ENCODE results near the gene METTL9. TPM values are rescaled to one million over a fixed set of nuclear protein-coding genes. Genes with fewer than 3 reads are reported as not detected.
"Not testable (repeated sequence)": the region's sequence is repeated elsewhere in the genome, so short reads cannot be mapped to it uniquely, and the experiment has no call there.

METTL9 gene
- polyA plus RNA-seq, 1 donor = 150 TPM

DNA sequence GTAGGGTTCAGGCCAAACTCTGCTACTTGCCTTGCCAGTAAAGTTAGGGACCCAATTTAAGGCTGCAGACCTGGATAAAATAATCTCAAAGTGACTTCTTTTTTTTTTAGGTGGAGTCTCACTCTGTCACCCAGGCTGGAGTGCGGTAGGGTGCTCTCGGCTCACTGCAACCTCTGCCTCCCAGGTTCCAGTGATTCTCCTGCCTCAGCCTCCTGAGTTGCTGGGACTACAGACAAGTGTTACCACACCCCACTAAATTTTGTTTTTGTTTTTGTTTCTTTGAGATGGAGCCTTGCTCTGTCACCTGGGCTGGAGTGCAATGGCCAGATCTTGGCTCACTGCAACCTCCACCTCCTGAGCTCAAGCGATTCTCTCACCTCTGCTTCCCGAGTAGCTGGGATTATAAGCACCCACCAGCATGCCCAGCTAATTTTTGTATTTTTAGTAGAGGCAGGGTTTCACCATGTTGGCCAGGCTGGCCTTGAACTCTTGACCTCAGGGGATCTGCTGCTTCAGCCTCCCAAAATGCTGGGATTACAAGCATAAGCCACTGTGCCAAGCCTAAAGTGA, 43.3 kb upstream of the METTL9 start:
- H3K27me3 ChIP-seq (ENCODE audit: control insufficient read depth, insufficient read depth, low read length); H3K4me1 ChIP-seq (ENCODE audit: control insufficient read depth, insufficient read depth, low read length); H3K4me3 ChIP-seq (ENCODE audit: low read length); DNase-seq; H3K36me3 ChIP-seq (ENCODE audit: control insufficient read depth, insufficient read depth, low read length); H3K27ac ChIP-seq (ENCODE audit: low read length); H3K9me3 ChIP-seq (ENCODE audit: control insufficient read depth, low read depth, low read length): not testable (repeated sequence)
- WGBS (ENCODE audit: insufficient coverage, low lambda C conversion rate) = no CpG with 5 or more reads among the region's 4 CpGs

DNA sequence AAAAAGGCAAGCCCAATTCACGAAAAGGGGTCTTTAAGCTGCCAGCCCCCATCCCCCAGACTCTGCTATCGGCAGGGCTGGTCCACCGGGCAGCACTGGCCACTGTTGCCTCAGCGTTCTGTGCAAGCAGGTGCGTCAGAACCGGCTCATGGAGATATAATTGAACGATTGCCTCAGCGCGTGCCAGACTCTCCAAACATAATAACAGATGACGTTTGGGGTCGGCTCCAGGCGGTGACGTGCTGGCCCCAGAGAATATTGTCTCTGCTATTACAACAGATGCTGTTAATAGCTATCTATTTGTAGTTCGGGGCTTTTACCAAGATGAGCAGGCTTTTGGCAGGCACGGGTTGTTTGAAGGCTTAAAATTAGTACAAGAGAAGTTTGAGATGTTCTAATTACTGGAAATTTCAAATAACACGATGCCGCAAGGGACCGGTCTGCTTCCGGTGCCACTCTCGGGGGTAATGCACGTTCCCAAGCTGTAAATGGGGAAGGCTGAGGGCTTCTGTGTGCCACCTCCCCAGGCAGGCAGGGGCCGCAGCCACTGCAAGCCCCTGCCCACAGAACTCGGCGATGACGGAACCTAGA, 42.6 kb upstream of the METTL9 start:
- H3K4me3 ChIP-seq (ENCODE audit: low read length); H3K36me3 ChIP-seq (ENCODE audit: control insufficient read depth, insufficient read depth, low read length); DNase-seq; H3K27ac ChIP-seq (ENCODE audit: low read length); H3K4me1 ChIP-seq (ENCODE audit: control insufficient read depth, insufficient read depth, low read length); H3K27me3 ChIP-seq (ENCODE audit: control insufficient read depth, insufficient read depth, low read length); H3K9me3 ChIP-seq (ENCODE audit: control insufficient read depth, low read depth, low read length): not testable (repeated sequence)
- WGBS (ENCODE audit: insufficient coverage, low lambda C conversion rate) = no CpG with 5 or more reads among the region's 25 CpGs

DNA sequence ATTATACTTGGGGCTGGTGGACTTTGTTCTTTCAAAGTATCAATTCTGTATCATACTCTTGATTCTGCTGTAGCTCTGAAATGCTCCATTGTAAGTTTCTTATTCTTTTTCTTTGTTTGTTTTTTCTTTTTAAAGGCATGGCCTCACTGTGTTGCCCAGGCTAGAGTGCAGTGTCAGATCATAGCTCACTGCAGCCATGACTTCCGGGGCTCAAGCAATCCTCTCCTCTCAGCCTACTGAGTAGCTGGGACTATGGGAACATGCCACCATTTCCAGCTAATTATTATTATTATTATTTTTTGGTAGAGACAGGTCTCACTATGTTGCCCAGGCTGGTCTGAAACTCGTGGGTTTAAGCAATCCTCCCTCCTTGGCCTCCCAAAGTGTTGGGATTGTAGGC, 38.9 kb upstream of the METTL9 start:
- Histone ChIP-seq H3K4me1 (ENCODE audit: control insufficient read depth, insufficient read depth, low read length) (peaks cover 2% of the 10 kb centered on the region), H3K36me3 (ENCODE audit: control insufficient read depth, insufficient read depth, low read length) (no peaks in the 10 kb centered on the region), H3K4me3 (ENCODE audit: low read length) (no peak overlapping the region), H3K9me3 (ENCODE audit: control insufficient read depth, low read depth, low read length) (no peaks in the 10 kb centered on the region), H3K27me3 (ENCODE audit: control insufficient read depth, insufficient read depth, low read length) (peaks cover 7% of the 10 kb centered on the region), H3K27ac (ENCODE audit: low read length) (no peak overlapping the region)
- no peak for DNase-seq
- 80% methylated on average over 1 of the region's 2 CpGs for WGBS (ENCODE audit: insufficient coverage, low lambda C conversion rate)

DNA sequence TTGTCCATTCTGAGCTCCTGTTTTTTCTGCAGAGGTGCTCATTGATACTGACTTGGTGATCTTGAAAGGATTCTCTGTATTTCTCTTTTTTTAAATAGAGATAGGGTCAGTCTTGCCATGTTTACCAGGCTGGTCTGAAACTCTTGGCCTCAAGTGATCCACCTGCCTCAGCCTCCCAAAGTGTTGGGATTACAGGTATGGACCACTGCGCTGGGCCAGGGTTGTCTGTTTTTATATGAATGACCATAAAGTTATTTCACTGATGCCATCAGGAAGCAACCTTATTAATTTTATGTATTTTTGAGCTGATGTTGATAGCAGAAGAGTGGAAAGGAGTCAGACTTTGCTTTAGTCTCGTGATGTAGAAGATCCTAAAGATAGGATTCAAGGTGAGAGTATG, 35.7 kb upstream of the METTL9 start:
- Histone ChIP-seq H3K4me1 (ENCODE audit: control insufficient read depth, insufficient read depth, low read length) (peaks cover 14% of the 10 kb centered on the region), H3K36me3 (ENCODE audit: control insufficient read depth, insufficient read depth, low read length) (no peaks in the 10 kb centered on the region), H3K27ac (ENCODE audit: low read length) (no peak overlapping the region), H3K9me3 (ENCODE audit: control insufficient read depth, low read depth, low read length) (no peaks in the 10 kb centered on the region), H3K27me3 (ENCODE audit: control insufficient read depth, insufficient read depth, low read length) (no peaks in the 10 kb centered on the region), H3K4me3 (ENCODE audit: low read length) (no peak overlapping the region)
- WGBS (ENCODE audit: insufficient coverage, low lambda C conversion rate) = no CpG with 5 or more reads among the region's 2 CpGs
- DNase-seq = no peak

GRCh38 chr16:21564367-21564766, 35.0 kb upstream of the METTL9 start:
- H3K4me1 ChIP-seq (ENCODE audit: control insufficient read depth, insufficient read depth, low read length) = peaks cover 14% of the 10 kb centered on the region
- H3K9me3 ChIP-seq (ENCODE audit: control insufficient read depth, low read depth, low read length); H3K36me3 ChIP-seq (ENCODE audit: control insufficient read depth, insufficient read depth, low read length); H3K27ac ChIP-seq (ENCODE audit: low read length); H3K27me3 ChIP-seq (ENCODE audit: control insufficient read depth, insufficient read depth, low read length); H3K4me3 ChIP-seq (ENCODE audit: low read length); DNase-seq: not testable (repeated sequence)
- WGBS (ENCODE audit: insufficient coverage, low lambda C conversion rate) = no CpG with 5 or more reads among the region's 1 CpG

GRCh38 chr16:21565507-21565860, 33.9 kb upstream of the METTL9 start:
- WGBS (ENCODE audit: insufficient coverage, low lambda C conversion rate) = 90% methylated on average over 2 of the region's 2 CpGs
- Histone ChIP-seq H3K4me1 (ENCODE audit: control insufficient read depth, insufficient read depth, low read length) (peaks cover 14% of the 10 kb centered on the region), H3K27ac (ENCODE audit: low read length) (peak overlapping the region; percentile 73), H3K4me3 (ENCODE audit: low read length) (no peak overlapping the region), H3K9me3 (ENCODE audit: control insufficient read depth, low read depth, low read length) (no peaks in the 10 kb centered on the region), H3K36me3 (ENCODE audit: control insufficient read depth, insufficient read depth, low read length) (no peaks in the 10 kb centered on the region), H3K27me3 (ENCODE audit: control insufficient read depth, insufficient read depth, low read length) (no peaks in the 10 kb centered on the region)
- DNase-seq = no peak

GRCh38 chr16:21565861-21566669, 33.3 kb upstream of the METTL9 start:
- no peaks in the 10 kb centered on the region for H3K27me3 ChIP-seq (ENCODE audit: control insufficient read depth, insufficient read depth, low read length)
- no peaks in the 10 kb centered on the region for H3K36me3 ChIP-seq (ENCODE audit: control insufficient read depth, insufficient read depth, low read length)
- H3K4me1 ChIP-seq (ENCODE audit: control insufficient read depth, insufficient read depth, low read length) = peaks cover 14% of the 10 kb centered on the region
- DNase-seq = peak; percentile 82 to 92
- no peak overlapping the region for H3K4me3 ChIP-seq (ENCODE audit: low read length)
- peak overlapping the region; percentile 73 for H3K27ac ChIP-seq (ENCODE audit: low read length)
- H3K9me3 ChIP-seq (ENCODE audit: control insufficient read depth, low read depth, low read length) = no peaks in the 10 kb centered on the region
- WGBS (ENCODE audit: insufficient coverage, low lambda C conversion rate) = 43% methylated on average over 5 of the region's 13 CpGs

DNA sequence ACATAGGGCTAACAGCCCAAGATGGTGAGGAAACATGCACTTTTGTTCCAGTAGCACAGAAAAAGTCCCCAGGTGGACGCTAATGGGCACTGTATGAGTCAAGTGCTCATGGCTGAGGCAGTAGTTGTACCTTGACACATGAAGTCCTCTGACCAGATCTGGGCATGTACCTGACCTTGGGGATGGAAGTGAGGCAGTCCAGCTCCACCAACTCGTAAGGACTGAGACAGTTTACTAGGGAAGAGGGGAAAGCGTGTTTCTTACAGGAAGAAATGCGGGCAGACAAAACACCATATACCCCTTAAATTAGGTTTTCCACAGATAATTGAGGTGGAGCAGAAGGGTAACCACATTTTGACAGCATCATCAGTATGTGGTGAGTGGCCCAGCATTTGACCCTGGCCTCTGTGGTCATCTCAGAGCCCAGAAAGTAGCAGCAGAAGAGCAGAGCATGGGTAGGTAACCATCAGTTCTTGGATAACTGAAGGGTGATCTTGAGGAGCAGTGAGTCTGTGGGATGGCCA, 32.4 kb upstream of the METTL9 start:
- H3K9me3 ChIP-seq (ENCODE audit: control insufficient read depth, low read depth, low read length) = no peaks in the 10 kb centered on the region
- WGBS (ENCODE audit: insufficient coverage, low lambda C conversion rate) = no CpG with 5 or more reads among the region's 4 CpGs
- peak; percentile 40 to 60 for DNase-seq
- H3K4me3 ChIP-seq (ENCODE audit: low read length) = no peak overlapping the region
- peaks cover 14% of the 10 kb centered on the region for H3K4me1 ChIP-seq (ENCODE audit: control insufficient read depth, insufficient read depth, low read length)
- H3K36me3 ChIP-seq (ENCODE audit: control insufficient read depth, insufficient read depth, low read length) = no peaks in the 10 kb centered on the region
- H3K27me3 ChIP-seq (ENCODE audit: control insufficient read depth, insufficient read depth, low read length) = no peaks in the 10 kb centered on the region
- peak overlapping the region; percentile 73 for H3K27ac ChIP-seq (ENCODE audit: low read length)

DNA sequence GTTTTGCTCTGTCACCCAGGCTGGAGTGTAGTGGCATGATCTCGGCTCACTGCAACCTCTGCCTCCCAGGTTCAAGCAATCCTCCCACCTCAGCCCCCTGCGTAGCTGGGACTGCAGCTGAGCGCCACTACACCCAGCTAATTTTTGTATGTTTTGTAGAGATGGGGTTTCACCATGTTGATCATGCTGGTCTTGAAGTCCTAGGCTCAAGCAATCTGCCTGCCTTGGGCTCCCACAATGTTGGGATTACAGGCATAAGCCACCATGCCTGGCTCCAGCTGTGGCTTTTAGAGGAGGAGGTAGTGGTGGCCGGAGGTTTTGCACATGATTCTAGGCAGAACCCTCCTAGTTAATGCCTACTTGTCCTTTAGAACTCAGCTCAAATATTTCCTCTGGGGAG, 31.9 kb upstream of the METTL9 start:
- not testable (repeated sequence) for DNase-seq; H3K36me3 ChIP-seq (ENCODE audit: control insufficient read depth, insufficient read depth, low read length); H3K27me3 ChIP-seq (ENCODE audit: control insufficient read depth, insufficient read depth, low read length); H3K9me3 ChIP-seq (ENCODE audit: control insufficient read depth, low read depth, low read length); H3K27ac ChIP-seq (ENCODE audit: low read length); H3K4me3 ChIP-seq (ENCODE audit: low read length)
- WGBS (ENCODE audit: insufficient coverage, low lambda C conversion rate) = no CpG with 5 or more reads among the region's 4 CpGs
- H3K4me1 ChIP-seq (ENCODE audit: control insufficient read depth, insufficient read depth, low read length) = peaks cover 14% of the 10 kb centered on the region

GRCh38 chr16:21568502-21569189, 30.7 kb upstream of the METTL9 start:
- no peak overlapping the region for H3K27ac ChIP-seq (ENCODE audit: low read length)
- 91% methylated on average over 1 of the region's 6 CpGs for WGBS (ENCODE audit: insufficient coverage, low lambda C conversion rate)
- DNase-seq = no peak

More at GRCh38 chr16:21568502-21569189, 30.7 kb upstream of the METTL9 start:
- Histone ChIP-seq H3K4me3 (ENCODE audit: low read length) (no peak overlapping the region), H3K27me3 (ENCODE audit: control insufficient read depth, insufficient read depth, low read length) (no peaks in the 10 kb centered on the region), H3K4me1 (ENCODE audit: control insufficient read depth, insufficient read depth, low read length) (peaks cover 14% of the 10 kb centered on the region), H3K36me3 (ENCODE audit: control insufficient read depth, insufficient read depth, low read length) (no peaks in the 10 kb centered on the region), H3K9me3 (ENCODE audit: control insufficient read depth, low read depth, low read length) (no peaks in the 10 kb centered on the region)

All from large intestine (tissue), 3 donors.